Mucosa of rectum (tissue), 2 donors: ENCODE measurements around the gene SNTN.

ENCODE experiments used
- H3K27ac ChIP-seq, 2 donors: one replicate each; pipeline ENCODE4 v1.7.0; 2013; ENCODE audit warnings: inconsistent platforms in 2 of 2, low read depth in 2 of 2, low read length in 2 of 2
- H3K27me3 ChIP-seq, 2 donors: one replicate each; pipeline ENCODE4 v1.7.0; 2013; ENCODE audit warnings: low read length in 2 of 2; ENCODE audit not compliant: control insufficient read depth in 2 of 2, insufficient read depth in 2 of 2
- H3K36me3 ChIP-seq, 2 donors: one replicate each; pipeline ENCODE4 v1.7.0; 2013; ENCODE audit warnings: low read length in 2 of 2; ENCODE audit not compliant: control insufficient read depth in 2 of 2, insufficient read depth in 2 of 2
- H3K4me1 ChIP-seq, 2 donors: one replicate each; pipeline ENCODE4 v1.7.0; 2013; ENCODE audit warnings: low read length in 2 of 2, mild to moderate bottlenecking in 1 of 2; ENCODE audit not compliant: control insufficient read depth in 2 of 2, insufficient read depth in 2 of 2
- H3K4me3 ChIP-seq, 2 donors: one replicate each; pipeline ENCODE4 v1.7.0; 2013; ENCODE audit warnings: low read length in 2 of 2
- H3K9ac ChIP-seq, 2 donors: one replicate each; pipeline ENCODE4 v1.7.0; 2013; ENCODE audit warnings: low read length in 2 of 2, low read depth in 1 of 2, mild to moderate bottlenecking in 1 of 2
- H3K9me3 ChIP-seq, 2 donors: one replicate each; pipeline ENCODE4 v1.7.0; 2013; ENCODE audit warnings: low read length in 2 of 2; ENCODE audit not compliant: control insufficient read depth in 2 of 2
- donor health status: healthy.
- donor health status: Normal muscosa, but diverticular disease.

The SNTN gene

DNA sequence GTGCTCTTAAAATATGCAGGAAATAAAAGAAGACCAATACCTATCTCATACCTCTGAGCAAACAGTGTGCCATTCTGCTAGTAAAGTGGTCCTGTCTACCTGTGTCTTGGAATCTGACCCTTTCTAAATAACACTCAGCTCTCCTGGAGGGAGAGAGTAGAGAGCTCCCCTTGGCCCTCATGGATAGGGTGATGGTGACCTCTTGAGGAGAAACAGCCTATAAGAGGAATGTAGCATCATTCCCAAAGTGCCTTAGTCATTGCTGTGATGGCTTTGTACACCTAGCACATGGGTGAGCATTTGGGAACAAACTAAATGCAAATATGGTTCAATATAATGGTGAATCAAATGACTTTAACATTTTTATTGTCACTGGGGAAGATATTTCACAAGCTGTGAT is 10.0 kb downstream of the SNTN start:
- no peaks in the 10 kb centered on the region for H3K4me1 ChIP-seq
- H3K36me3 ChIP-seq: no peaks in the 10 kb centered on the region
- no peak overlapping the region for H3K4me3 ChIP-seq
- H3K27ac ChIP-seq: no peak overlapping the region
- H3K27me3 ChIP-seq: no peaks in the 10 kb centered on the region
- no peak overlapping the region for H3K9ac ChIP-seq
- no peaks in the 10 kb centered on the region for H3K9me3 ChIP-seq

DNA sequence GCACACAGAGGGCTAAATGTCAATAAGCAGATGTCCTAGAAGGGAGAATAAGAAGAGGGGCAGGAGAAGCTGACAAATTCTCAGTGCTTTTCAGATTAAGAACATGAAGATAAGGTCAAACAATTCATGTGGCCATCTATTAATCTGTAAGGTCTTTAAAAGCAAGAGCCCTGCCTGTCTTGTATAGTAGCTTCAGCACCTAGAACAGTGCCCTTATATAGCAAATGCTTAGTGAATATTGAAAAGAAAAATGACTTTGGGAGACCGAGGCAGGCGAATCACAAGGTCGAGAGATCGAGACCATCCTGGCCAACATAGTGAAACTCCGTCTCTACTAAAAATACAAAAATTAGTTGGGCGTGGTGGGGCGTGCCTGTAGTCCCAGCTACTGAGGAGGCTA is 18.1 kb downstream of the SNTN start:
- H3K27me3 ChIP-seq: no peaks in the 10 kb centered on the region
- no peaks in the 10 kb centered on the region for H3K9me3 ChIP-seq
- no peak overlapping the region for H3K27ac ChIP-seq
- H3K9ac ChIP-seq: no peak overlapping the region
- no peaks in the 10 kb centered on the region for H3K4me1 ChIP-seq
- H3K36me3 ChIP-seq: no peaks in the 10 kb centered on the region
- H3K4me3 ChIP-seq: no peak overlapping the region

DNA sequence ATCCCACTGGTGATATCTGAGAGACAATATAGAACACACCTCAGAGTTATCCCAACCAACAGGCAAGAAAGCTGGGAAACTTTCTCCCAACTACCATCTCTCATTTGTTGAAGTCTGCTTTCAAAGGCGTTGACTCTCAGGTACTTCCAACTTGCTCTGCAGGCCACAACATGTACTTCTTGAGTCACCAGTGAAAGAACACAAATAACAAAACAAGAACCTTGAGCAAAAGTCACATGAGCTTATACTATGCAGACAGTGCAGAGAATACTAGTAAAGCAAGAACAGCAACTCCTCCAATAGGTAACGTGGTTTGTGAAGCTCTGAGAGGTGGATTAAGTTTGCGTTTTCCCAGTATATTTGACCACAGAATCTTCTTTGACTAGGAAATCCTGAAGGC is 20.6 kb downstream of the SNTN start:
- no peak overlapping the region for H3K27ac ChIP-seq
- H3K4me1 ChIP-seq: no peaks in the 10 kb centered on the region
- no peak overlapping the region for H3K4me3 ChIP-seq
- H3K9me3 ChIP-seq: no peaks in the 10 kb centered on the region
- no peaks in the 10 kb centered on the region for H3K36me3 ChIP-seq
- no peaks in the 10 kb centered on the region for H3K27me3 ChIP-seq
- H3K9ac ChIP-seq: no peak overlapping the region

DNA sequence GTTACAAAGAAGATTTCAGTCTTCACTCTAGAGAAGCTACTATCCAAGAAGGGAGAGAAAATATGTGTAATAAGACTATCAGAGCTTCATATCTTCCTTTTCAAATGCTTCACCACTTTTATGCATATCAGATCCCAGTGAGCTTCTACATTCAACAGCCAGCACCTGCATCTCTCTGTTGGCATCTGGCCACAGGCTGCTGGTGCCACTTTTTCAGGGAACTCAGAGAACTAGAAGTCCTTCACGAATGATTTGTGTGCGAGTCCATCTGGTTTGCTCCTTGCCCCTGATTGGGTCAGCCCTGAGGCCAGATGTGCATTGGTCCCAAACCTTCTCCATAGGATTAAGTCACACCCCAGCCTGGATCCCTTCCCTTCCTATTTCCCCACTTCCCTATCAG is 22.1 kb downstream of the SNTN start:
- no peaks in the 10 kb centered on the region for H3K4me1 ChIP-seq
- H3K9me3 ChIP-seq: no peaks in the 10 kb centered on the region
- H3K36me3 ChIP-seq: no peaks in the 10 kb centered on the region
- H3K27me3 ChIP-seq: no peaks in the 10 kb centered on the region
- no peak overlapping the region for H3K4me3 ChIP-seq
- no peak overlapping the region for H3K27ac ChIP-seq
- no peak overlapping the region for H3K9ac ChIP-seq

DNA sequence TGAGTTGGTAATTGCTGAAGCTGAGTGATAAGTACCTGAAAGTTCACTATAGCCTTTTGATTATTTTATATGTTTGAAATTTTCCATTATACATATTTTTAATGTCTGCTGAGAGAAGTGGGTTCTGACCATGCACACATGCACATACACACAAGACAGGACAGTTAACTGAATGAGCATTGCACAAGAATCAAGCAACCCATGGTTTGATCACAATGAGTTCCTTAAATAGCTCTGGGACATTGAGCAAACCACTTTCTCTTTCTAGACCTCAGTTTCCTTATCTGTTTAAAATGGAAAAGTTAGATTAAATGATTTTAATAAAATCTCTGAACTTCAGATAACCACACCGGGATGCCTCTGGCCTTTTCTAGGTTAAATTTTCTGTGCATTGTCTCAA is 26.7 kb downstream of the SNTN start:
- Histone ChIP-seq H3K9me3 (no peaks in the 10 kb centered on the region), H3K9ac (no peak overlapping the region), H3K36me3 (no peaks in the 10 kb centered on the region), H3K27ac (no peak overlapping the region), H3K27me3 (no peaks in the 10 kb centered on the region), H3K4me3 (no peak overlapping the region), H3K4me1 (no peaks in the 10 kb centered on the region)

DNA sequence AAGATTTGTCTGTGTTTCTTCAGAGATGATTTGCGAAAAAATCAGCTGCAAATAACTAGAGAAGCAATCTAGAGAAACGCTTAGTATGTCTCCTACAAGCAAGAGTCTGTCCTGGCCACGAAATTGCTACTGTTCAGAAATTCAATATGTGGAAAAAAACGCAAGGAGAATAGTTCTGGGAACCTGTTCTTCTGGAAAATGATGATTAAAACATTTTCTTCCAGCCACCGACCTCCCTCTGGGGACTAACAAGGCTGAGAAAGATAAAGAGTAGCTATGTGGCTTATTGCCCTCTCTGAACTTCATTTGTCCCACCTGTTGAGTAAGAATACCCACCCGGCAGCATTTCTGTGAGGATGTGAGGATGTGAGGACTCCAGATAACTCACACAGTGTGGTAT is 31.6 kb downstream of the SNTN start:
- H3K4me3 ChIP-seq: no peak overlapping the region
- no peaks in the 10 kb centered on the region for H3K27me3 ChIP-seq
- H3K27ac ChIP-seq: no peak overlapping the region
- H3K9ac ChIP-seq: no peak overlapping the region
- no peaks in the 10 kb centered on the region for H3K9me3 ChIP-seq
- H3K36me3 ChIP-seq: no peaks in the 10 kb centered on the region
- no peaks in the 10 kb centered on the region for H3K4me1 ChIP-seq

DNA sequence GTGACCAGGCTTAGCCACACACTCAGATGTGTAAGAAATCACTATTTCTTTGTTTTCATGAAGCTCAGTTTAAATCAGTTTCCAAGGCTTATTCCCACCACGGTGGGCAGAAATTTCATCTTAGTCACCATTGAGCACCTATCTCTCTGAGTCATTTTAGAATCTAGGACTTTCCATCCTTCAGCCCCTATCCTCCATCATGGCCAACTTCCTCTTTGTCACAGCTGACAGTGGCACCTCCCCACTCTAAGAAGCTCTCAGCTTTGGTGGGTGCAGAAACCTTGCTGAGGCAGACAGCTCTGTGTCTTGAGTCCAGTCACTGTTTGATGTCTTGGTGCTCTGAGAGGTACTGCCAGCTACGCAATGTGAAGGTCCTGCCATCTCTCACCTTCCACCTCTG is 32.9 kb downstream of the SNTN start:
- no peak overlapping the region for H3K27ac ChIP-seq
- H3K36me3 ChIP-seq: no peaks in the 10 kb centered on the region
- H3K27me3 ChIP-seq: no peaks in the 10 kb centered on the region
- H3K4me1 ChIP-seq: no peaks in the 10 kb centered on the region
- H3K4me3 ChIP-seq: no peak overlapping the region
- H3K9ac ChIP-seq: no peak overlapping the region
- no peaks in the 10 kb centered on the region for H3K9me3 ChIP-seq

DNA sequence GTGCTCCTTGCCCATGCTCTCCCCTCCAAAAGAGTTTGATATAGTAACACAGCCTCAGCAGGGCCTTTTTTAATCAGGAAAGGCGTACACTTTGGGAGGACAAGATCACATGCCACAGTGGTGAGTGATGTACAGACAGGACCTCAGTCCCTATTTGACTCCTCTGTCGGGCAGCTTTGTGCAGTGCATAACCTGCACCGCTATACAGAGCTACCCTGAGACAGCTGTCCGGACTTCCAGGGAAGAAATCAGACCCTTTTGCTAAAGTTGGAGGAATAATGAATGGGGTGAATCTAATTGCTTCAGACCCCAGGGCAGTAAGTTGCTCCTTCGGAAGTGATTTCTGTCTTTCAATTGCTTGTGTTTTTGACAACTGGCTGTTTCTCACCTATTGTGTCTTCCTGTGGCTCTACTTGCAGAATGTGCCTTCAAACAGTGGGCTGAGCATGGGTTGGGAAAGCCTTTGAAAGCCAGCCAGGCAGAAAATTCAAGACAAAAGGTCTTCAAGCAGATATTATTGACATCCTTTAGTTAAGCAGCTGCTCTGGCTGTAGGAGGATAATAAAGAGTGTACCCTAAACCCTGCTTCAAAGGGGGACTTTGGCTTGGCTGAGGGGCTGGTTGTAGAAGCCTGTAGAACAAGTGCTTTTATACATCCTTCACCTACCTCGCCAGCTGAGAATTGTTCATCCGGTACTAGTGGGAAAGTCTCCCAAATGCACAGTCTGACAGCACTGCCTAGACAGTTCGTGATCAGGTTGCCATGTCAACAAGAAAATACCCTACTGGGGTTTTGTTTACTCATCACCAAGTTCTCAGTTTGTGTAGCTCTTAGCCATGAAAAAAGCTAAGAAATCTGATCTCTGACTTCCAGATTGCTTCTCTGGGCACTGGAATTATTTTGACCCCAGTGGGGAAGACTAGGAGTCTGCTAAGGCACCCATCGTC is 35.1 kb downstream of the SNTN start:
- Histone ChIP-seq H3K9ac (no peak overlapping the region), H3K4me3 (no peak overlapping the region), H3K27me3 (no peaks in the 10 kb centered on the region), H3K27ac (no peak overlapping the region), H3K9me3 (no peaks in the 10 kb centered on the region), H3K4me1 (no peaks in the 10 kb centered on the region), H3K36me3 (no peaks in the 10 kb centered on the region)

DNA sequence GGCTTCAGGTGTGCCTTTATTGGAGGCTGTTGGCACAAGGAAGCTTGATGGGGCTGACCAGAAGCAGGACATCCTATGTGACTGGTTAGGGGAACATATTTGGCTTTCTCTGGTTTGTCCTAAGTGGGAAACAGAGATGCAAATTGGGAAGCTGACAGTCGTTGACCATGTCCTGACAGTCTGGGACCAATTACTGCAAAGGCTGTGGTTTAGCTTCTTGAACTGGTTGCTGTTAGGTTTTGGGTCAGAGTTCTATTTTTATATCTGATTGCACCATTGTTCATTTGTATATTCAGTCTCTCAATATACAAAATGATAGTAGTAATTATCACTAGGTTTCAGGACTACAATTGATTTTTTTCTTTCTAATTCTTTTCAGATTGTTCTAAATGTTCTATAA is 36.8 kb downstream of the SNTN start:
- Histone ChIP-seq H3K9me3 (no peaks in the 10 kb centered on the region), H3K9ac (no peak overlapping the region), H3K4me3 (no peak overlapping the region), H3K27me3 (no peaks in the 10 kb centered on the region), H3K4me1 (no peaks in the 10 kb centered on the region), H3K27ac (no peak overlapping the region), H3K36me3 (no peaks in the 10 kb centered on the region)

DNA sequence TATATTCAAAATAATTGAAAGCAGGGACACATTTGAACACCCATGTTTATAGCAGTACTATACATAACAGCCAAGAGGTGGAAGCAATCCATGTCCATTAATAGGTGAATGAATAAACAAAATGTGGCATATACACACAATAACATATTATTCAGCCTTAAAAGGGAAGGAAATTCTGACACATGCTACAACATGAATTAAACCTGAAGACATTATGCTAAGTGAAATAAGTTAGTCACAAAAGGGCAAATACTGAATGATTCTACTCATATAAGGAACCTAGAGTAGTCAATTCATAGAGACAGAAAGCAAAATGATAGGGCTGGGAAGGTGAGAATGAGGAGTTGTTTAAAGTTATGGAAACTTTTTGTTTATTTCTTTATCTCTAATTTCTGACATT is 40.9 kb downstream of the SNTN start:
- Histone ChIP-seq H3K9me3 (no peaks in the 10 kb centered on the region), H3K27me3 (no peaks in the 10 kb centered on the region), H3K4me1 (no peaks in the 10 kb centered on the region), H3K4me3 (no peak overlapping the region), H3K36me3 (no peaks in the 10 kb centered on the region), H3K27ac (no peak overlapping the region), H3K9ac (no peak overlapping the region)
